ENCODE measurements around the gene CEND1. TPM values are rescaled to one million over a fixed set of nuclear protein-coding genes. Genes with fewer than 3 reads are reported as not detected.

CEND1 gene
- total and polyA plus RNA-seq, 2 donors (not counting 3 experiments of a cell fraction or from before 2014, with no cell fraction given) = 0.15 to 0.40 TPM

DNA sequence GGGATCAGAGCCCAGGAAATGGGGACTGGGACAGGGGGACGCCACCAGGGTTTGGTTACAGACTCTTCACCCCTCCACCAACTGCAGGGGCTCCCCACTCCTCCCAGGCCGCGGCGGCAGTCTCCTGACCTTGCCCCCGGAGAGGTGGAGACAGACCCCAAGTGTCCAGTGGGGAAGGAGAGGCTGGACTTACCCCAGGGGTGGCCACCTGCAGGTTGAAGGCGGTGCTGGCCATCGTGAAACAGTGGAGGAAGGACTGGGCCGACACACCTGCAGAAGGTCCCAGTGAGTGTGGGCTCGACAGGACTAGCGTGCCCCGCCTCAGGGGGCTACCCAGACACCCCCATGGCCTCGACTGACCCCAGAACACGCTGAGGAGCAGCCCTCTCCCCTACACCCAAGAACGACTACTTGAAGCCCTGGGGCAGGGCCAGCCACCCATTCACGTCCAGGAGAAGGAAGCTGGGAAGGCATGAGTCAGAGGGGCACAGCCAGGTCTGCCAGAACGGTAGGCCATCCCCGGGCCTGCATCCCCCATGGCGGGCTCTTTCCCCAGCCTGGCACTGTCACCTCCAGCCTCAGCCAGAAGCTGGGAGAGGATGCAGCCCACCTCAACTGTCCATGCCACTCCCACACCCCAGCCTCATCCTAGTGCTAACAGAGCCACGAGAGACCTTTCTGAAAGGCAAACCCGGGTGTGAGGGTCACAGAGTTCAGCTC is 14.9 kb downstream of the CEND1 start:
- peak; percentile 78 for FAIRE-seq
- no peaks in the 10 kb centered on the region for H3K27me3 ChIP-seq (ENCODE audit: control insufficient read depth in 2 of 2, insufficient read depth in 2 of 2, low read length in 2 of 2)
- peak overlapping the region; percentile 24 for H3K9ac ChIP-seq (replicated peaks; ENCODE audit: extremely low read depth, insufficient read depth, low read length)
- no TSS peak for BruUV-seq (replicated peaks)
- intact Hi-C loops (cut with micrococcal nuclease) (no loop called here), dilution Hi-C loops (cut with MboI; ENCODE audit: extremely low pct_ligation_motif_present, low sequenced_read_pairs) (no loop called here)
- H3K36me3 ChIP-seq (ENCODE audit: control insufficient read depth in 2 of 2, extremely low read depth in 1 of 2, insufficient read depth in 2 of 2, low read length in 2 of 2) = peaks cover 14 to 35% of the 10 kb centered on the region in 2 experiments
- no peaks in the 10 kb centered on the region for H3K9me1 ChIP-seq (replicated peaks; ENCODE audit: control insufficient read depth, extremely low read depth, insufficient read depth, low read length)
- CTCF ChIA-PET = interaction anchor here (0.8 to 1.2 kb wide), 4 partner anchors 8 to 200 kb away, joined by 4 to 6 read pairs (median 4); no protein-coding TSS in a partner anchor
- no peak overlapping the region for H2AFZ ChIP-seq (ENCODE audit: low read depth, low read length)
- POLR2A ChIA-PET = interaction anchor here (0.7 kb wide), 1 partner anchor 12 kb away, joined by 4 read pairs; no protein-coding TSS in a partner anchor
- peaks cover 23% of the 10 kb centered on the region for H3K4me1 ChIP-seq (ENCODE audit: control insufficient read depth, extremely low read depth, insufficient read depth, low read length)
- TF ChIP-seq FOS (IDR thresholded peaks at IDR 0.05; ENCODE audit: borderline replicate concordance, insufficient read depth, low read length) (peak; percentile 43), POLR2AphosphoS5 (IDR thresholded peaks at IDR 0.05; ENCODE audit: insufficient read depth, low read depth, low read length) (peak; percentile 30)
- TF ChIP-seq, protein P1, sequence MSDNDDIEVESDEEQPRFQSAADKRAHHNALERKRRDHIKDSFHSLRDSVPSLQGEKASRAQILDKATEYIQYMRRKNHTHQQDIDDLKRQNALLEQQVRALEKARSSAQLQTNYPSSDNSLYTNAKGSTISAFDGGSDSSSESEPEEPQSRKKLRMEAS (IDR thresholded peaks at IDR 0.05; ENCODE audit: insufficient read depth, insufficient read length) = no peak
- H3K4me3 ChIP-seq (replicated peaks in 1 of 3; ENCODE audit: insufficient read depth in 1 of 3, low read depth in 1 of 3, low read length in 3 of 3) = no peak overlapping the region
- H3K79me2 ChIP-seq (ENCODE audit: control insufficient read depth, insufficient read depth, low read length) = peaks cover 68% of the 10 kb centered on the region
- H3K9me3 ChIP-seq (replicated peaks; ENCODE audit: control insufficient read depth, insufficient read depth, low read length) = no peaks in the 10 kb centered on the region
- H3K27ac ChIP-seq (ENCODE audit: insufficient read depth, low read depth, low read length) = peak overlapping the region; percentile 1
- no peaks in the 10 kb centered on the region for H4K20me1 ChIP-seq (replicated peaks; ENCODE audit: control insufficient read depth, extremely low read depth, insufficient read depth, low read length)
- peak; percentile 36 for DNase-seq (ENCODE audit: low read depth, low spot score)
- peak overlapping the region; percentile 78 for H3K4me2 ChIP-seq (ENCODE audit: insufficient read depth, low read length)

GRCh38 chr11:773830-774229 is 16.1 kb downstream of the CEND1 start:
- Histone ChIP-seq H3K4me3 (replicated peaks in 1 of 3; ENCODE audit: insufficient read depth in 1 of 3, low read depth in 1 of 3, low read length in 3 of 3) (no peak overlapping the region), H3K9me1 (replicated peaks; ENCODE audit: control insufficient read depth, extremely low read depth, insufficient read depth, low read length) (no peaks in the 10 kb centered on the region), H3K4me2 (ENCODE audit: insufficient read depth, low read length) (no peak overlapping the region), H4K20me1 (replicated peaks; ENCODE audit: control insufficient read depth, extremely low read depth, insufficient read depth, low read length) (no peaks in the 10 kb centered on the region), H3K36me3 (ENCODE audit: control insufficient read depth in 2 of 2, extremely low read depth in 1 of 2, insufficient read depth in 2 of 2, low read length in 2 of 2) (peaks cover 17 to 37% of the 10 kb centered on the region in 2 experiments), H2AFZ (ENCODE audit: low read depth, low read length) (no peak overlapping the region), H3K9ac (replicated peaks; ENCODE audit: extremely low read depth, insufficient read depth, low read length) (no peak overlapping the region), H3K27ac (ENCODE audit: insufficient read depth, low read depth, low read length) (no peak overlapping the region), H3K27me3 (ENCODE audit: control insufficient read depth in 2 of 2, insufficient read depth in 2 of 2, low read length in 2 of 2) (no peaks in the 10 kb centered on the region), H3K9me3 (replicated peaks; ENCODE audit: control insufficient read depth, insufficient read depth, low read length) (no peaks in the 10 kb centered on the region), H3K79me2 (ENCODE audit: control insufficient read depth, insufficient read depth, low read length) (peaks cover 65% of the 10 kb centered on the region), H3K4me1 (ENCODE audit: control insufficient read depth, extremely low read depth, insufficient read depth, low read length) (peaks cover 23% of the 10 kb centered on the region)
- BruUV-seq (replicated peaks) = no TSS peak
- intact Hi-C loops (cut with micrococcal nuclease) (no loop called here), dilution Hi-C loops (cut with MboI; ENCODE audit: extremely low pct_ligation_motif_present, low sequenced_read_pairs) (no loop called here)
- no peak for TF ChIP-seq FOS (IDR thresholded peaks at IDR 0.05; ENCODE audit: borderline replicate concordance, insufficient read depth, low read length)
- TF ChIP-seq JUN (IDR thresholded peaks at IDR 0.05; ENCODE audit: borderline replicate concordance, insufficient read depth, insufficient read length, low read depth) = no peak
- no peak for TF ChIP-seq EZH2 (IDR thresholded peaks at IDR 0.05; ENCODE audit: borderline replicate concordance, low read depth, low read length, severe bottlenecking)
- no peak for TF ChIP-seq GATA2 (IDR thresholded peaks at IDR 0.05; ENCODE audit: insufficient read depth, insufficient read length, low read depth, low read length)
- TF ChIP-seq POLR2AphosphoS5 (IDR thresholded peaks at IDR 0.05; ENCODE audit: insufficient read depth, low read depth, low read length) = no peak
- TF ChIP-seq POLR2A (IDR thresholded peaks at IDR 0.05; ENCODE audit: low read depth, low read length) = no peak
- TF ChIP-seq, protein P1 (IDR thresholded peaks at IDR 0.05; ENCODE audit: insufficient read depth, insufficient read length) = no peak
- no peak for TF ChIP-seq CTCF (IDR thresholded peaks at IDR 0.05; ENCODE audit: extremely low read depth in 1 of 2, insufficient read depth in 1 of 2, low read depth in 1 of 2, low read length in 2 of 2)
- TF ChIP-seq MYC (IDR thresholded peaks at IDR 0.05; ENCODE audit: low read depth, low read length) = no peak
- FAIRE-seq (no peak), DNase-seq (ENCODE audit: low read depth, low spot score) (no peak)
- CTCF ChIA-PET = no interaction called here
- POLR2A ChIA-PET = no interaction called here
